Activated T-helper 2 cell treated with anti-CD3 and anti-CD28 coated beads, Interferon-gamma antibody, Interleukin-2, Interleukin-4, amounts not matched to agents 10 μg/mL and 5 μg/mL and 100 μg/mL, durations not matched to agents 14 hours and 24 hours and 36 hours (primary cell): ENCODE measurements around the gene HSD17B3. TPM values are rescaled to one million over a fixed set of nuclear protein-coding genes. Genes with fewer than 3 reads are reported as not detected.
"Not testable (repeated sequence)": the region's sequence is repeated elsewhere in the genome, so short reads cannot be mapped to it uniquely, and the experiment has no call there.

ENCODE experiments used
- DNase-seq: peaks from one replicate; pipeline ENCODE4 v3.0.0; 2021; ENCODE audit warnings: low spot score
- H3K27ac Mint-ChIP-seq: one replicate; pipeline ENCODE4 v1.8.0; 2021; ENCODE audit warnings: mixed read lengths
- H3K27me3 Mint-ChIP-seq: one replicate; pipeline ENCODE4 v1.8.0; 2021; ENCODE audit warnings: low read depth, mixed read lengths
- H3K36me3 Mint-ChIP-seq: one replicate; pipeline ENCODE4 v1.8.0; 2021; ENCODE audit warnings: low read depth, mixed read lengths
- H3K4me1 Mint-ChIP-seq: one replicate; pipeline ENCODE4 v1.8.0; 2021; ENCODE audit warnings: low read depth, mixed read lengths
- H3K4me3 Mint-ChIP-seq: one replicate; pipeline ENCODE4 v1.8.0; 2021; ENCODE audit warnings: low read depth, mild to moderate bottlenecking, moderate library complexity, mixed read lengths
- H3K9me3 Mint-ChIP-seq: one replicate; pipeline ENCODE4 v1.8.0; 2021; ENCODE audit warnings: mixed read lengths
- intact Hi-C: fragments of 100-400 bp; cut with micrococcal nuclease; formaldehyde crosslinking; loops from one replicate; pipeline ENCODE4 v1.15.1; 2023
- total RNA-seq: library from RNA; stranded (reverse); gene quantifications from 2 replicates; pipeline ENCODE4 v1.2.3, GENCODE V29; 2022

HSD17B3 gene
- total RNA-seq, 1 donor from 2014 or later: not detected

DNA sequence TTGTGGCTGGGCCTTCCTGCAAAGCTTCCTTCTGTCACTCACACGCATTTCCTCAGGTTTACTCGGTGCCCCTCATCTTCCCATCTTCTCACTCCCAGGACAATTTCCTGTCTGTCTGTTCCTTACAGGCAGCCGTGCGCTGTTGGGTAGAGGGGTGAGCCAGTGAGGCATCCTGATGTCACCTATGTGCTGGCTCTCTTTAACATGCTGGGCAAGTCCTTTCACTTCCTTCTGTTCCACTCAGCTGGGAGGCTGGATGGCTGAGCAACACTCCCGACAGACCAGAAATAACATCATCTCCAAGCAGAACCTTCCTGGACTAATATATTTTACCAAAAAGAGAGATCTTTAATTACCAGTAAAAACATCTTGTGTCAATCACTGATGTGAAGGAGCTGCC lies 103.0 kb downstream of the HSD17B3 start:
- Mint-ChIP-seq H3K9me3 (no peaks in the 10 kb centered on the region), H3K4me1 (peaks cover 5% of the 10 kb centered on the region), H3K4me3 (no peak overlapping the region), H3K27ac (no peak overlapping the region), H3K36me3 (no peaks in the 10 kb centered on the region), H3K27me3 (peaks cover 17% of the 10 kb centered on the region)
- intact Hi-C loops: no loop called here
- no peak for DNase-seq

- H3K27ac Mint-ChIP-seq: no peak overlapping the region
- H3K27me3 Mint-ChIP-seq: peaks cover 25% of the 10 kb centered on the region
- H3K9me3 Mint-ChIP-seq: peaks cover 15% of the 10 kb centered on the region
- DNase-seq: no peak
- H3K4me1 Mint-ChIP-seq: no peaks in the 10 kb centered on the region
- intact Hi-C loops: no loop called here
- H3K36me3 Mint-ChIP-seq: peaks cover 3% of the 10 kb centered on the region
- H3K4me3 Mint-ChIP-seq: no peak overlapping the region
These were observed 106.4 kb downstream of the HSD17B3 start for GRCh38 chr9:96195541-96195940.

- intact Hi-C loops: no loop called here
- H3K9me3 Mint-ChIP-seq: peaks cover 23% of the 10 kb centered on the region
- peaks cover 3% of the 10 kb centered on the region for H3K36me3 Mint-ChIP-seq
- H3K27me3 Mint-ChIP-seq: peaks cover 17% of the 10 kb centered on the region
- no peak overlapping the region for H3K4me3 Mint-ChIP-seq
- no peak overlapping the region for H3K27ac Mint-ChIP-seq
- no peaks in the 10 kb centered on the region for H3K4me1 Mint-ChIP-seq
- DNase-seq: no peak
These were observed 108.7 kb downstream of the HSD17B3 start for GRCh38 chr9:96193236-96193755.

DNA sequence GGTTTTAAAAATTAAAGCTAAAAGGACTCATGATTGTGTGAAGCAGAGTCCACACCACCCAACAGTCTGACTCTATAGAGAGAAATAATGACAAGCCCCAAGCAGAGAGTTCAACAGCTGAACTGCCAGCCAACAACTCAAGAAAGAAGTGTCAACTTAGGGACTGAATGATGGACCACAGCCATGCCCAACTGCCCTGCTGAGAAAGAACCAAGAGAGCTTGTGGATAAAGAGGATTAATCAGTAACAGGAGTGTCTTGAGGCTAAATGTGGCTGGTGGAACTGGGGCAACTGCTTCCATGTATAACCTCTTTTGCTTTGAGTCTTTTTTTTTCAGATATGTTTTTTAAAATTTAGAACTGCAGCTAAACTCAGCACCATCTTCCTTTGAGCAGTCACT lies 109.3 kb downstream of the HSD17B3 start:
- peaks cover 24% of the 10 kb centered on the region for H3K9me3 Mint-ChIP-seq
- H3K4me1 Mint-ChIP-seq: no peaks in the 10 kb centered on the region
- no peak overlapping the region for H3K4me3 Mint-ChIP-seq
- H3K27me3 Mint-ChIP-seq: peaks cover 15% of the 10 kb centered on the region
- peaks cover 3% of the 10 kb centered on the region for H3K36me3 Mint-ChIP-seq
- no peak overlapping the region for H3K27ac Mint-ChIP-seq
- no peak for DNase-seq
- intact Hi-C loops: no loop called here

DNA sequence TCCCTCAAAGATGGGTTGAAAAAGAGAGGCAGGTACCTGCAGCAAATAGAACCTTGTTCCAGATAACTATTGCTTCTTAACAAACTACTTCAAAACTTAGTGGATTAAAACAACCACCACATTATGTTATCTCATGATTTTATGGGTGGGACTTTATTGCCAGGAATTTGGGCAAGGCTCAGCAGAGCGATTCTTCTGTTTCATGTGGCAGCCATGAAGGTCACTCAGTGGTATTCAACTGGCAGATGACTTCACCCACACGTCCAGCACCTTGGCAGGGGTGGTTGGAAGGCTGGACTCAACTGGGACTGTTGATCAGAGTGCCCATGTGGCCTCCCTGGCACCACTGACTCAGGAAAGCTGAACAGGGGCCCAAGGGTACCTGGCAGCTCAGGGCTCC lies 112.0 kb downstream of the HSD17B3 start:
- intact Hi-C loops: no loop called here
- Mint-ChIP-seq H3K27ac (no peak overlapping the region), H3K27me3 (peaks cover 11% of the 10 kb centered on the region), H3K4me3 (no peak overlapping the region), H3K36me3 (peaks cover 3% of the 10 kb centered on the region), H3K4me1 (peaks cover 2% of the 10 kb centered on the region), H3K9me3 (peaks cover 43% of the 10 kb centered on the region)
- DNase-seq: no peak

DNA sequence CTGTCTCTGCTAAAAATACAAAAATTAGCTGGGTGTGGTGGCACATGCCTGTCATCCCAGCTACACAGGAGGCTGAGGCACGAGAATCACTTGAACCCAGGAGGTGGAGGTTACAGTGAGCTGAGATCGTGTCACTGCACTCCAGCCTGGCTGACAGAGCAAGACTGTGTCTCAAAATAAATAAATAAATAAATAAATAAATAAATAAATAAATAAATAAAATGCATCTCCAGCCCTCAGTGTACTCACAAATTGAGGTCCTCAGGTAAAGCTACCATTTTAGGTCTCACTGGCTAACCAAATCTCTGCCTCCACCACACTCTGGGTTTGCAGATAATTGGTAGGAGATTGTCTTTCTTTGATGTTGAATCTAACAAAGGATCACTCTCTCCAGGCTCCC lies 112.4 kb downstream of the HSD17B3 start:
- DNase-seq, H3K4me1 Mint-ChIP-seq, H3K27ac Mint-ChIP-seq, intact Hi-C loops, H3K4me3 Mint-ChIP-seq, H3K36me3 Mint-ChIP-seq: not testable (repeated sequence)
- H3K9me3 Mint-ChIP-seq: peaks cover 43% of the 10 kb centered on the region
- H3K27me3 Mint-ChIP-seq: peaks cover 11% of the 10 kb centered on the region

- Mint-ChIP-seq H3K4me3 (no peak overlapping the region), H3K4me1 (peaks cover 2% of the 10 kb centered on the region), H3K9me3 (peaks cover 43% of the 10 kb centered on the region), H3K27me3 (peaks cover 16% of the 10 kb centered on the region), H3K27ac (no peak overlapping the region), H3K36me3 (peaks cover 3% of the 10 kb centered on the region)
- DNase-seq: no peak
- intact Hi-C loops: no loop called here
These were observed 113.4 kb downstream of the HSD17B3 start for GRCh38 chr9:96188571-96188970.

DNA sequence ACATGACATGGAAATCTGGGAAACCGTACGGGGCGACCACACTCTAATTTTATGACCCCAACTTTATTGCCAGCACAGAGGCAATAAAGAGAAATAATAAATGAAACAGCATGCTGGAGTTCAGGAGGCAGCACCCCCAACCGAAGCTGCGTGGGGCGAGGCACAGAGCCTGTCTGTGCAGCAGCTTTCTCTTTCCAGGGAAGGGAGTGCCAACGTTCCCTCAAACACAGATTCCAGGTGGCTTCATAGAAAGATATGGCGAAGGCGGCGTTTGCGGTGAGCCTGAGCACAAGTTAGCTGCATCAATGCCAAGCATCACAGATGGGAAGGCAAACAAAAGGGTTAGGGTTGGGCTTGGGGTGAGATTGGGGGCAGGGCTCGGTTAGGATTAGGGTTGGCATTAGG lies 114.8 kb downstream of the HSD17B3 start:
- Mint-ChIP-seq H3K4me1 (peaks cover 2% of the 10 kb centered on the region), H3K27ac (no peak overlapping the region), H3K9me3 (peaks cover 35% of the 10 kb centered on the region), H3K4me3 (no peak overlapping the region), H3K36me3 (peaks cover 3% of the 10 kb centered on the region), H3K27me3 (peaks cover 16% of the 10 kb centered on the region)
- intact Hi-C loops: no loop called here
- no peak for DNase-seq

DNA sequence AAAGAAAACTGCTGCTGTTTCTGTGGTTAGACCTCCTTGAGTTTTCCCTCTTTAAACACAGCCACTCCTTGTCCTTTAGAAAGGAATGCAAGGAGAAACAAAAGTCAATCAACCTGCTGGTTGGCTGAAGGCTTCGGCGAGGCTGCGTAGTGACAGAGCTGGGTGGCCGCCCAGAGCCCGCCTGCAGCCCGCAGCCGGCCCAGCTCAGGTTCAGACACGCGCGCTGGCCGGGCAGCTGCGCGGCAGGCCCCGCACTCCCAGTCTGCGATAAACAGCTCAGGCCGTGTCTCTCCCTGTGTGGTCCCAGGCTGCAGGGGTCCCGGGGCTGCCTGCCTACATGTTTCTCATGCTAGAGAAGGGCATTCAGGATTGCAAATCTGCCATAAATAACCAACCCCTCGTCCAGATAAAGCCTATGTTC lies 115.4 kb downstream of the HSD17B3 start:
- peaks cover 35% of the 10 kb centered on the region for H3K9me3 Mint-ChIP-seq
- no peak overlapping the region for H3K4me3 Mint-ChIP-seq

GRCh38 chr9:96185518-96186156 lies 116.3 kb downstream of the HSD17B3 start:
- Mint-ChIP-seq H3K27ac (no peak overlapping the region), H3K4me3 (no peak overlapping the region), H3K9me3 (peaks cover 29% of the 10 kb centered on the region), H3K36me3 (no peaks in the 10 kb centered on the region), H3K4me1 (peaks cover 2% of the 10 kb centered on the region), H3K27me3 (peaks cover 16% of the 10 kb centered on the region)
- intact Hi-C loops: no loop called here
- no peak for DNase-seq

More for the DNA sequence above, 115.4 kb downstream of the HSD17B3 start:
- intact Hi-C loops: no loop called here
- Mint-ChIP-seq H3K36me3 (peaks cover 3% of the 10 kb centered on the region), H3K4me1 (peaks cover 2% of the 10 kb centered on the region), H3K27ac (no peak overlapping the region), H3K27me3 (peaks cover 14% of the 10 kb centered on the region)
- no peak for DNase-seq

Other genes with a start within 250 kb of the HSD17B3 start
- 7.0 and 8.0 TPM in 2 replicates for gene SLC35D2, start 81.5 kb upstream of the HSD17B3 start, total RNA-seq
- 19.5 and 19.6 TPM in 2 replicates for gene ZNF367, start 116.2 kb upstream of the HSD17B3 start, total RNA-seq
- 14.3 and 14.4 TPM in 2 replicates for gene HABP4, start 148.0 kb upstream of the HSD17B3 start, total RNA-seq